Neural cell (in vitro differentiated cells): ENCODE data around the gene SWT1. TPM values are rescaled to one million over a fixed set of nuclear protein-coding genes. Genes with fewer than 3 reads are reported as not detected.

Source experiments
- H2AFZ ChIP-seq: fragments of 200-600, 300-800 bp; sonication (generic), shearing (Covaris generic); 2 replicates; pipeline ENCODE4 v1.6.0; 2014; ENCODE audit warnings: low read depth, mild to moderate bottlenecking, antibody characterized with exemption, low read length, moderate library complexity
- H3F3A ChIP-seq: fragments of 200-600 bp; shearing (Covaris generic); 2 replicates; pipeline ENCODE4 v1.6.1; 2016; ENCODE audit warnings: mild to moderate bottlenecking, moderate library complexity, mixed read lengths, antibody characterized with exemption, low read length; ENCODE audit not compliant: insufficient read depth, poor library complexity, severe bottlenecking
- H3K27ac ChIP-seq: fragments of 200-600, 300-800 bp; sonication (generic), shearing (Covaris generic); 2 replicates; pipeline ENCODE4 v1.5.1; 2014; ENCODE audit warnings: mild to moderate bottlenecking, low read length, moderate library complexity
- H3K27me3 ChIP-seq: fragments of 300-800, 200-600 bp; sonication (generic), shearing (Covaris generic); 2 replicates; pipeline ENCODE4 v1.6.0; 2014; ENCODE audit warnings: mild to moderate bottlenecking, low read depth, low read length, moderate library complexity; ENCODE audit not compliant: insufficient read depth
- H3K36me3 ChIP-seq: fragments of 300-800, 200-600 bp; sonication (generic), shearing (Covaris generic); 2 replicates; pipeline ENCODE4 v1.5.1; 2014; ENCODE audit warnings: mild to moderate bottlenecking, antibody characterized with exemption, low read length, moderate library complexity; ENCODE audit not compliant: insufficient read depth
- H3K4me2 ChIP-seq: fragments of 300-800, 200-600 bp; sonication (generic), shearing (Covaris generic); 2 replicates; pipeline ENCODE4 v1.6.0; 2014; ENCODE audit warnings: mild to moderate bottlenecking, low read length
- H3K4me3 ChIP-seq: fragments of 300-800, 200-600 bp; sonication (generic), shearing (Covaris generic); 2 replicates; pipeline ENCODE4 v1.5.1; 2014; ENCODE audit warnings: mild to moderate bottlenecking, low read length, moderate library complexity
- H3K79me2 ChIP-seq: fragments of 200-600 bp; shearing (Covaris generic); replicated peaks from 2 replicates; pipeline ENCODE4 v1.6.0; 2014; ENCODE audit warnings: mild to moderate bottlenecking, low read length, moderate library complexity; ENCODE audit not compliant: insufficient read depth
- H3K9ac ChIP-seq: fragments of 300-800, 200-600 bp; sonication (generic), shearing (Covaris generic); 2 replicates; pipeline ENCODE4 v1.6.1; 2016; ENCODE audit warnings: mild to moderate bottlenecking, low read length, mixed read lengths
- H3K9me2 ChIP-seq: fragments of 200-600 bp; shearing (Covaris generic); 2 replicates; pipeline ENCODE4 v1.6.1; 2016; ENCODE audit warnings: mild to moderate bottlenecking, low read length, mixed read lengths; ENCODE audit not compliant: insufficient read depth
- H3K9me3 ChIP-seq: fragments of 200-600, 300-800 bp; sonication (generic), shearing (Covaris generic); 2 replicates; pipeline ENCODE4 v1.6.1; 2016; ENCODE audit warnings: mild to moderate bottlenecking, mixed run types, low read length, moderate library complexity, mixed read lengths
- H4K20me1 ChIP-seq: fragments of 200-600 bp; shearing (Covaris generic); 2 replicates; pipeline ENCODE4 v1.6.1; 2016; ENCODE audit warnings: mild to moderate bottlenecking, mixed run types; ENCODE audit not compliant: insufficient read depth
- EP300 ChIP-seq: fragments of 450-650 bp; conservative IDR thresholded peaks from 2 replicates; pipeline ENCODE4 v1.6.1; 2014; ENCODE audit warnings: antibody characterized with exemption, mild to moderate bottlenecking, moderate library complexity; ENCODE audit not compliant: poor library complexity, severe bottlenecking
- EZH2 ChIP-seq: fragments of 200-600, 300-800 bp; shearing (Covaris generic), sonication (generic); IDR thresholded peaks from 2 replicates; pipeline ENCODE4 v1.6.1; 2014; ENCODE audit warnings: antibody characterized with exemption, low read length, borderline replicate concordance, mild to moderate bottlenecking; ENCODE audit not compliant: insufficient read depth, poor library complexity, severe bottlenecking
- MXI1 ChIP-seq: fragments of 450-650 bp; conservative IDR thresholded peaks from 2 replicates; pipeline ENCODE4 v1.6.1; 2014; ENCODE audit warnings: antibody characterized with exemption, mild to moderate bottlenecking; ENCODE audit not compliant: poor library complexity, severe bottlenecking
- POLR2AphosphoS5 ChIP-seq: IDR thresholded peaks from 2 replicates; pipeline ENCODE4 v1.6.1; 2012
- RAD21 ChIP-seq: fragments of 450-650 bp; conservative IDR thresholded peaks from 2 replicates; pipeline ENCODE4 v1.6.1; 2014; ENCODE audit warnings: antibody characterized with exemption, mild to moderate bottlenecking, moderate library complexity
- SMC3 ChIP-seq: fragments of 450-650 bp; conservative IDR thresholded peaks from 2 replicates; pipeline ENCODE4 v1.6.1; 2014; ENCODE audit warnings: antibody characterized with exemption, mild to moderate bottlenecking, moderate library complexity; ENCODE audit not compliant: poor library complexity
- TAF1 ChIP-seq: IDR thresholded peaks from 2 replicates; pipeline ENCODE4 v1.6.1; 2012; ENCODE audit warnings: low read depth
- polyA plus RNA-seq: library from polyadenylated mRNA; depleted of rRNA; stranded (reverse); fragments of >200 nt; gene quantifications from 2 replicates; pipeline ENCODE4 v1.2.3, GENCODE V29; 2014
- TF ChIP-seq, protein P1 (sequence below): fragments of 450-650 bp; IDR thresholded peaks from 2 replicates; pipeline ENCODE4 v1.5.1; 2014; ENCODE audit warnings: antibody characterized with exemption, mild to moderate bottlenecking, moderate library complexity; ENCODE audit not compliant: poor library complexity, severe bottlenecking
- TF ChIP-seq, protein P2 (sequence below): IDR thresholded peaks from 2 replicates; pipeline ENCODE4 v1.6.1; 2012; ENCODE audit warnings: borderline replicate concordance

The SWT1 gene
- polyA plus RNA-seq, 1 donor from 2014 or later, result 9.3 TPM

DNA sequence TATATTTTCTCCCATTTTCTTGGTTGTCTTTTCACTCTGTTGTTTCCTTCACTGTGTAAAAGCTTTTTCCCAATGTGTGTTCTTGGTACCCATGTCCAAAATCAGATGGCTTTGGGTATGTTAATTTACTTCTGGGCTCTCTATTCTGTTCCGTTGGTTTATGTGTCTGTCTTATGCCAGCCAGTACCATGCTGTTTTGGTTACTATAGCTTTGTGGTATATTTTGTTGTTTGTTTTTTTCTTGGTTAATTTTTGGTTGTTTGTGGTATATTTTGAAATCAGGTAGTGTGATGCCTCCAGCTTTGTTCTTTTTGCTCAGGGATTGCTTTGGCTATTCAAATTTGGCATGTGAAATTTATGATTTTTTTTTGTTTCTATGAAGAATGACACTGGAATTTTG, 67.2 kb downstream of the SWT1 start:
- TF ChIP-seq, protein P1, sequence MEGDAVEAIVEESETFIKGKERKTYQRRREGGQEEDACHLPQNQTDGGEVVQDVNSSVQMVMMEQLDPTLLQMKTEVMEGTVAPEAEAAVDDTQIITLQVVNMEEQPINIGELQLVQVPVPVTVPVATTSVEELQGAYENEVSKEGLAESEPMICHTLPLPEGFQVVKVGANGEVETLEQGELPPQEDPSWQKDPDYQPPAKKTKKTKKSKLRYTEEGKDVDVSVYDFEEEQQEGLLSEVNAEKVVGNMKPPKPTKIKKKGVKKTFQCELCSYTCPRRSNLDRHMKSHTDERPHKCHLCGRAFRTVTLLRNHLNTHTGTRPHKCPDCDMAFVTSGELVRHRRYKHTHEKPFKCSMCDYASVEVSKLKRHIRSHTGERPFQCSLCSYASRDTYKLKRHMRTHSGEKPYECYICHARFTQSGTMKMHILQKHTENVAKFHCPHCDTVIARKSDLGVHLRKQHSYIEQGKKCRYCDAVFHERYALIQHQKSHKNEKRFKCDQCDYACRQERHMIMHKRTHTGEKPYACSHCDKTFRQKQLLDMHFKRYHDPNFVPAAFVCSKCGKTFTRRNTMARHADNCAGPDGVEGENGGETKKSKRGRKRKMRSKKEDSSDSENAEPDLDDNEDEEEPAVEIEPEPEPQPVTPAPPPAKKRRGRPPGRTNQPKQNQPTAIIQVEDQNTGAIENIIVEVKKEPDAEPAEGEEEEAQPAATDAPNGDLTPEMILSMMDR, result no peak
- TF ChIP-seq TAF1 (no peak), MXI1 (no peak), POLR2AphosphoS5 (no peak), RAD21 (no peak), EP300 (no peak), SMC3 (no peak), EZH2 (no peak)
- TF ChIP-seq, protein P2, sequence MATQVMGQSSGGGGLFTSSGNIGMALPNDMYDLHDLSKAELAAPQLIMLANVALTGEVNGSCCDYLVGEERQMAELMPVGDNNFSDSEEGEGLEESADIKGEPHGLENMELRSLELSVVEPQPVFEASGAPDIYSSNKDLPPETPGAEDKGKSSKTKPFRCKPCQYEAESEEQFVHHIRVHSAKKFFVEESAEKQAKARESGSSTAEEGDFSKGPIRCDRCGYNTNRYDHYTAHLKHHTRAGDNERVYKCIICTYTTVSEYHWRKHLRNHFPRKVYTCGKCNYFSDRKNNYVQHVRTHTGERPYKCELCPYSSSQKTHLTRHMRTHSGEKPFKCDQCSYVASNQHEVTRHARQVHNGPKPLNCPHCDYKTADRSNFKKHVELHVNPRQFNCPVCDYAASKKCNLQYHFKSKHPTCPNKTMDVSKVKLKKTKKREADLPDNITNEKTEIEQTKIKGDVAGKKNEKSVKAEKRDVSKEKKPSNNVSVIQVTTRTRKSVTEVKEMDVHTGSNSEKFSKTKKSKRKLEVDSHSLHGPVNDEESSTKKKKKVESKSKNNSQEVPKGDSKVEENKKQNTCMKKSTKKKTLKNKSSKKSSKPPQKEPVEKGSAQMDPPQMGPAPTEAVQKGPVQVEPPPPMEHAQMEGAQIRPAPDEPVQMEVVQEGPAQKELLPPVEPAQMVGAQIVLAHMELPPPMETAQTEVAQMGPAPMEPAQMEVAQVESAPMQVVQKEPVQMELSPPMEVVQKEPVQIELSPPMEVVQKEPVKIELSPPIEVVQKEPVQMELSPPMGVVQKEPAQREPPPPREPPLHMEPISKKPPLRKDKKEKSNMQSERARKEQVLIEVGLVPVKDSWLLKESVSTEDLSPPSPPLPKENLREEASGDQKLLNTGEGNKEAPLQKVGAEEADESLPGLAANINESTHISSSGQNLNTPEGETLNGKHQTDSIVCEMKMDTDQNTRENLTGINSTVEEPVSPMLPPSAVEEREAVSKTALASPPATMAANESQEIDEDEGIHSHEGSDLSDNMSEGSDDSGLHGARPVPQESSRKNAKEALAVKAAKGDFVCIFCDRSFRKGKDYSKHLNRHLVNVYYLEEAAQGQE, result no peak
- Histone ChIP-seq H3K9ac (no peak overlapping the region), H3K27me3 (no peaks in the 10 kb centered on the region), H3K79me2 (no peaks in the 10 kb centered on the region), H2AFZ (no peak overlapping the region), H3K36me3 (peaks cover 4% of the 10 kb centered on the region), H3F3A (no peaks in the 10 kb centered on the region), H3K9me3 (no peaks in the 10 kb centered on the region), H4K20me1 (no peaks in the 10 kb centered on the region), H3K27ac (no peak overlapping the region), H3K4me2 (no peak overlapping the region), H3K9me2 (no peaks in the 10 kb centered on the region), H3K4me3 (no peak overlapping the region)

DNA sequence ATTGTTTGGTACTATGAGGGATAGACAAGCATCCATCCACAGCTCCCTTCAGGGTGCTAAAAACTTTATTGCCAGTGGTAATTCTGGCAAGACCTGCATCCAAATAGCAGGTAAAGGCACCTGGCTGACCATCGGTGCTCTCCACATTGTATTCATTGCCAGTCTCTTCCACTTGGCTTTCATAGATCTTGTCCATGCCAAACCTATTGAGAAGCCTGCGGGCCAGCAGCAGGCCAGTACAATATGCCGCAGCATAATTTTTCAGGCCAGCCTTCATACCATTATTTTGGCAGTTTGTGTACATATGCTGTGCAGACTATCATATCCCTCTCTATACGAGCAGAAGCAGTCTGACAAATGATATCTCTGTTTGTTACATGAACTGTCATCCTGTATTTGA, 70.2 kb downstream of the SWT1 start:
- Histone ChIP-seq H3F3A (no peaks in the 10 kb centered on the region), H3K9ac (no peak overlapping the region), H4K20me1 (no peaks in the 10 kb centered on the region), H3K9me2 (no peaks in the 10 kb centered on the region), H3K9me3 (no peaks in the 10 kb centered on the region), H3K27ac (no peak overlapping the region), H3K79me2 (no peaks in the 10 kb centered on the region), H3K4me2 (no peak overlapping the region), H3K27me3 (no peaks in the 10 kb centered on the region), H3K4me3 (no peak overlapping the region), H2AFZ (no peak overlapping the region), H3K36me3 (peaks cover 3% of the 10 kb centered on the region)
- TF ChIP-seq, protein P2, result no peak
- TF ChIP-seq EZH2, result no peak
- no peak for TF ChIP-seq MXI1
- TF ChIP-seq TAF1, result no peak
- TF ChIP-seq EP300, result no peak
- TF ChIP-seq RAD21, result no peak
- no peak for TF ChIP-seq POLR2AphosphoS5
- no peak for TF ChIP-seq SMC3
- TF ChIP-seq, protein P1, result no peak
